Measurements from ENCODE around the gene BCAS3.
"Not testable (repeated sequence)": the region's sequence is repeated elsewhere in the genome, so short reads cannot be mapped to it uniquely, and the experiment has no call there.

The BCAS3 gene

DNA sequence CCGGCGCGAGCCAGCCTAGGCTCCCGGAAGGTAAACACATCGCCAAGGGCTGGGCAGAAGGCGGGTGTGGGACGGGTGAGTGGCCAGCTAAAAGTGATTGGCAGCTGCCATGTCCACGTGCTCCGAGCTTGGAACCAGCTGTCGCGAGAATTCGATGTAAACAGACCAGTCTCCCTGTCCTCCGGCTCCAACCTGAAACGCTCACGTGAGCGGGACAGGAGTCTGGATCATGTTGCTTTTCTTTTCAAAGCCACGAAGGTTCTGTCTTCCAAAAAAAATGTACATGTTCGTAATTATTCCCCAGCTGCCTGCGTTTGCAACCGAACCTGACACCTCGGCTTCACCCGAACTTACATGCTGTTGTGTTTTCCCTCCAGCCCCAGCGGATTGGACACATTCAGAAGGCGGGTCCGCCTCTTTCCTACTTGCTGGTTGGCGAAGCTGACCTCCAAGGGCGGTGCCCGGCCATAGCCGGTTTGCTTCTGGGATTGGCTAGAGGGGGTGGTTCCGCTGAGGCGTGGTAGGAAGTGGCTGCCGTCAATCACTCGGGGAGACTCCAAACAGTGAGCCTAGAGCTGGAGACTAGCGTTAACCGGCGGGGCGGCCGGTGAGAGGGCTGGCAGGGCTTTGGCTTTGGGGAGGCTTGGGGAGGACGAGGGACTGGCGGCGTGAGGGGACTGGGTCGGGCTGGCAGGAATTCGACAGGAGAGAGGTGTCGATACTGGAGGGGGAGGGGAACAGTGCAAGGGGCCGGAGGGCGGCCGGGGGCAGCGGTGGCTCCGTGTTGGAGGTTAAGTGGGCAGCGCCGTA lies at the start of gene BCAS3:
BCAS3 (plus strand) TSS at position 544 of the 810 bp plus-strand sequence.
- peak; percentile 81 to 93 (median 92) for DNase-seq (ENCODE audit: low read depth in 3 of 3)

DNA sequence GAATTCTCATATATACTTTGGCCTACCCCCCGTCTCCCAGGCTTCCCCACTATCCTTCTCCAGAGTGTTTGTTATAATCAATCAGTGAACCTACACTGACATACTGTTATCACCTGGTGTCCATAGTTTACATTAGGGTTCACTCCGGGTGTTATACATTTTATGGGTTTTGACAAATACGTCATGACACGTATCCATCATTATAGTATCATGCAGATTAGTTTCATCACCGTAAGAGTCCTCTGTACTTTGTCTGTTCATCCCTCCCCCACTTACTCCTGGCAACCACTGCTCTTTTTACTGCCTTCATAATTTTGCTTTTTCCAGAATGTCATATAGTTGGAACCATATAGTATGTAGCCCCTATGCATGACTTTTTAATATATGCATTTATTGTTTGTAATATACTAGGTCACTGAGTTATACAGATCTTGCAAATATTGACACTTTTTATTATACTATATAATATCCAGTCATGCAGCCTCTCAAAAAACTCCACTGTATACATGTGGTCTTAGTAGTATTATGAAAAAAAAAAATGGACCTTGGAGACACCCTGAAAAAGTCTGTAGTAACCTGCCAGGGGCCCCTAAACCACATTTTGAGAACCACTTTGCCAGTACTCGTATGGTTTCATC lies 49.3 kb upstream of the BCAS3 start:
- DNase-seq (ENCODE audit: low read depth in 3 of 3): no peak

DNA sequence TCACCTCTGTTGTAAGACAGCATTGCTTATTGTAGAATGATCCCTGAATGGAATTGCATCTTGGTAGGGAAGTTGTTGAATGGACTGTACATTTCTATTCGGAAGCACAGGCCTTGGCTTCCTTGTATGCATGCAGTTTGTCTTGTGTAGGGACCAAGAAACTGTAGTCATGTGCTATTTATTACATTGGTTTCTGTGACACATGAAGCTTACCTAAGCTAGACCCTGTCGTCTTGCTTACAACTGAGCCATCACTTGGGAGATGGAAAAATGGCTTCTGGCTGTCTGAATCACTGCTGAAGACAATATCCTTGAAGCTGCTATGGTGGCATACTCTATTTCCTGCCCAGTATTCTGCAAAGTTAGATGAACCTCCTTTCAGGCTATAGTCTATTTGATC lies 48.5 kb upstream of the BCAS3 start:
- no peak for DNase-seq (ENCODE audit: low read depth in 3 of 3)

DNA sequence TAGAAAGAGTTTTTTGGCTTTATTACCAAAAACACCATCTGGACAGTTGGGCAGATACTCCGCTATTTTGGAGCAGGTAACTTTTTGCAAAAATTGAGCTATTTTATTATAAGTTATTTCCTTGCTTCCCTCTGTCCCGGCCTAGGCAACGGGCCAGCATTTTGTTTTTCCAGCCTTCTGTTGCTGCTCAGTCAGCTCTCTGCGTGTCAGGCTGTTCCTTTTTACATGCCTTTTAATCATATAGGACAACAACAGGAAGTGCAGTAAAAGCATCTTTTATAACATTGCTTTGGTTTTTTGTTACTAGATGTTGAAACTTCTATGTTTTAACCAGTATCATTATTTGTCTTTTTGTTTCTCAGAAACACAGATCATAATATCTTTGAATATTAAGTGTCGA lies 47.3 kb upstream of the BCAS3 start:
- no peak for DNase-seq (ENCODE audit: low read depth in 3 of 3)

DNA sequence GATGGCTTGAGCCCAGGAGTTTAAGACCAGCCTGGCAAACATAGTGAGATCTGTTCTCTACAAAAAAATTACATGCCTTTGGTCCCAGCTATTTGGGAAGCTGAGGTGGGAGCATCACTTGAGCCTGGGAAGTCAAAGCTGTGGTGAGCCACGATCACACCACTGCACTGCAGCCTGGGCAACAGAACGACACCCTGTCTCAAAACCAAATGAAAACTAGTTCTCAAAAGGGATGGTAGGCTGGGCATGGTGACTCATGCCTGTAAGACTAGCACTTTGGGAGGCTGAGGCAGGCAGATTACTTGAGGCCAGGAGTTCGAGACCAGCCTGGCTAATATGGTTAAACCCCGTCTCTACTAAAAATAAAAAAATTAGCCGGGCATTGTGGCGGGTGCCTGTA lies 46.5 kb upstream of the BCAS3 start:
- no peak for DNase-seq (ENCODE audit: low read depth in 3 of 3)

DNA sequence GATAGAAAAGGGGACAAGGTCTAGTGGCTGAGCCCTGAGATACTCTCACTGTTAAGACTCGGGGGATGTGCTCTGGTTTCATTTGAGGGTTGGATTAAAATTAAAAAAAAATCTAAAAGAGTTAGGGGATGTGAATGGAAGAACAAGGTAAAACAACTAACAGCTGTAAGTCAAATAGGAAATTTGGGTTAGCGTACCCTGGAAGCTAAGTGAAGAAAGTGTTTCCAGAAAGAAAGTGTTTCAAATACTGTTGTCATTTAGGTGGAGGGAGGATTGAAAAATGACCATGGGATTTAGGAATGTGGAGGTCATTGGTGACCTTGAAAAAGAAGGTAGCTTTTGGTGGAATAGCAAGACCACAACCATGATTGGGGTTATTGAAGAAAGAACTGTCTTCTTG lies 40.0 kb upstream of the BCAS3 start:
- no peak for DNase-seq (ENCODE audit: low read depth in 3 of 3)

DNA sequence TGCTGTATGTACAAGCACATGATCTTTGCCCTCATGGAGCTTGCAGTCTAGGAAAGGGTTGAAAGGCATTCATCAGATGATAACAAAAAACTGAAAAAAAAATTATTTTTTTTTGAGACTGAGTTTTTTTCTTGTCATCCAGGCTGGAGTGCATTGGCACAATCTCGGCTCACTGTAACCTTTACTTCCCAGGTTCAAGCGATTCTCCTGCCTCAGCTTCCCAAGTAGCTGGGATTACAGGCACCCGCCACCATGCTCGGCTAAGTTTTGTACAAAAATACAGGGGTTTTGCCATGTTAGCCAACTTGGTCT lies 38.7 kb upstream of the BCAS3 start:
- DNase-seq (ENCODE audit: low read depth in 3 of 3): no peak

DNA sequence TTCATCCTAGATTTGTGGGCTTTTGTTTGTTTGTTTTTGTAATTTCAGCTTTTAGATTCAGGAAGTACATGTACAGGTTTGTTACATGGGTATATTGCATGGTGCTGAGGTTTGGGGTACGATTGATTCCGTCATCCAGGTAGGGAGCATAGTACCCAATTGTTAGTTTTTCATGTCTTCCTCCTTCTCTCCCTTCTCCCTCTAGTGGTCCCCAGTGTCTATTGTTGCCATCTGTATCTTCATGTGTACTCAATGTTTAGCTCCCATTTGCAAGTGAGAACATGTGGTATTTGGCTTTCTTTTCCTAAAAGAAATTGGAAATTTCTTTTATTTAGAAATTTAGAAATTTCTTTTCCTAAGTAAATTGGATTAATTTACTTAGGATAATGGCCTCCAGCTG lies 37.1 kb upstream of the BCAS3 start:
- DNase-seq (ENCODE audit: low read depth in 3 of 3): no peak

DNA sequence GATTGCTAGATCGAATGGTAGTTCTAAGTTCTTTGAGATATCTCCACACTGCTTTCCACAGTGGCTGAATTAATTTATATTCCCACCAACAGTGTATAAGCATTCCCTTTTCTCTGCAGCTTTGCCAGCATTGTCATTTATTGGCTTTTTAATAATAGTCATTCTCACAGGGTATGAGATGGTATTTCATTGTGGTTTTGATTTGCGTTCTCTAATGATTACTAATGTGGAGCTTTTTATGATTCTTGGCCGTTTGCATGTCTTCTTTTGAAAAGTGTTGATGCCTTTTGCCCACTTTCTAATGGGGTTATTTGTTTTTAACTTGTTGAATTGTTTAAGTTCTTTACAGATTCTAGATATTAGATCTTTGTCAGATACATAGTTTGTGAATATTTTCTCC lies 36.5 kb upstream of the BCAS3 start:
- DNase-seq (ENCODE audit: low read depth in 3 of 3): no peak

DNA sequence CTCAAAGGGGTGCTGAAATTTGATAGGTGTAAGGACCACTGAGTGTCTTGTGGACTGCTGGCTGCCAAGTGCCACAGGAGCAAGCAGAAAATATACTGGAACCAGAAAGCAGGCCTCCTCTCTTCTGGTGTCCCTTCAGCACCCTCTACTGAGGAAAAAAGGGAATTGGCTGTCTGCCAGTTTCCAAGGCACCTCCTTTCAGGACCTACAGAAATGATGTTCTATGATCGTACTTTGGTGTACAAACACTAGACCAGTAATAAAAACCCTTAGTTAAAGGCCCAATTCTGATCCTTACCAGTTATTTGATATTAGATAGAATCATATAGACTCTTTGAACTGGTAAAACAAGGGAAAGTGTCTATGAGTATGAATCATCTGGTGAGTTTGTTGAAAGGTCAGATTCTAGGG lies 35.8 kb upstream of the BCAS3 start:
- DNase-seq (ENCODE audit: low read depth in 3 of 3): peak in 1 of 3 experiments; percentile 11

DNA sequence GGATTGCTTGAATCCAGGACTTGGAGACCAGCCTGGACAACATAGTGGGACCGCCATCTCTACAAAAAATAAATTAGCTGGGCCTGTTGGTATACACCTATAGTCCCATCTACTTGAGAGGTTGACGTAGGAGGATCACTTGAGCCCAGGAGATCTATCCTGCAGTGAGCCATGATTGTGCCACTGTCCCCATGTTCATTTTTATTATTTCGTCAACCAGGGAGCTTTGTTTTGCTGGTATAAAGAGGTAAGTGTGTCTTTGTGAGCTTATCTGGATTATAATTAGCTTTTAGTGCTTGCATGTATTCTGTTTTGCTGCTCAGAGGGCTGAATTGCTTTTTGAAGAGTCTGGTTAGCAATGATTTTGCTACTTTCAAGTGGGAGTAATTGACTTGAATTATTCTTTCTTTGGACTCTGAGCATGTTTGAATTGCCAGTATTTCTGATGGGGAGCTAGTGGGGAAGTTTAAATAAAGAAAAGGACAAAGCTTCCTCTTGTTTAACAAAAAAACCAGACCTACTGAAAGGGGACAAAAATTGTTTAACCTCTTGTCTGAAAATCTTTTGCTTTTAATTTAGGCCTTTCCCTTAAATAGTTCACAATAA lies 31.6 kb upstream of the BCAS3 start:
- no peak for DNase-seq (ENCODE audit: low read depth in 3 of 3)

DNA sequence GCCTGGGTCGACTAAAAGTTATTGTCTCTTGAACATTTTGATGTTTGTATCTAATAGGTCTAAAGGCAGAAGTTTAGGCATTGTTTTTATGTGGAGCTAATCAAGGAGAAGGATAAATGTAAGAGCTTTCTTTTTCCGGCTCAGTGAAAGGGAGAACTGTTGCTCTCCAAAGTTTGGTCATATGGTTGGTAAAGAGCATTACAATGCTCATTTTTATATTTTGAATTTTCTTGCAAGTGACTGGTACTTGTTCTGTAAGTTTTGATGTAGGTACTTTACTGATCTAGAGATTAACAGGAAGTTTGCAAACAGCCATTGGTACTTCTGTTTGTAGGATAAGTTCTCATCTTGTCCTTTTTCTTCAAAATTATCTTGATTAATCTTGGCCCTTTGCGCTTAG lies 30.9 kb upstream of the BCAS3 start:
- DNase-seq (ENCODE audit: low read depth in 3 of 3): no peak

DNA sequence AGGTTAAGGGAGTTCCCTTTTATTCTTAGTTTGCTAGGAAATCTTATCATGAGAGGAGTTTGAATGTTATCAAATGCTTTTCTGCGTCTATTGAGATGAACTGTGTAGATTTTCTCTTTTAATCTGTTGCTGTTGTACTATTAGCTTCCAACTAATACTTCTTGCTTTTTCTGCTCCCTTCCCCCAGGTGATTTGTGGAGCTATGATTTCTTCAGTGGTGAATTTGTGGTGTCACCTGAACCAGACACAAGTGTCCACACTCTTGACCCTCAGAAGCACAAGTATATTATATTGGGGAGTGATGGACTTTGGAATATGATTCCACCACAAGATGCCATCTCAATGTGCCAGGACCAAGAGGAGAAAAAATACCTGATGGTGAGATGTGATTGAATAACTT lies 29.9 kb upstream of the BCAS3 start:
- no peak for DNase-seq (ENCODE audit: low read depth in 3 of 3)

DNA sequence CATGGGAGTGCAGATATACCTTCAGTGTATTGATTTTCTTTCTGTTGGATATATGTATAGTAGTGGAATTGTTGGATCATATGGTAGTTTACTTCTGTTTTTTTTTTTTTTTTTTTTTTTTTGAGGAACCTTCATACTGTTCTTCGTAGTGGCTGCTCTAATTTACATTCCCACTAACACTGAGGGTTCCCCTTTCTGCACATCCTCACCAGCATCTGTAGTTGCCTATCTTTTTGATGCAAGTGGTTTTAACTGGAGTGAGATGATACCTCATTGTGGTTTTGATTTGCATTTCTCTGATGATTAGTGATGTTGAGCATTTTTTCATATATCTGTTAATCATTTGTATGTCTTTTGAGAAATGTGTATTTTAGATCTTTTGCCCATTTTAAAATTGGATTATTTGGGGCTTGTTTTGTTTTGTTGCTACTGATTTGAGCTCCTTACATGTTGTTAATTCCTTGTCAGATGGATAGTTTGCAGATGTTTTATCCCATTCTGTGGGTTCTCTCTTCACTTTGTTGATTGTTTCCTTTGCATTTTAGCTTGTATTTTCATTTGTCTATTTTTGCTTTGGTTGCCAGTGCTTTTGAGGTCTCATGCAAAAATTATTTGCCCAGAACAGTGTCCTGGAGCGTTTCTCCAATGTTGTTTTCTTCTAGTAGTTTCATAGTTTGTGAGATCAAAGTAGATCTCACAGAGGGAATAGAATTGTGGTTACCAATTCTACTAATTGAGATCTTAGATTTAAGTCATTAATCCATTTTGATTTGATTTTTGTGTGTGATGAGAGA lies 25.0 kb upstream of the BCAS3 start:
- DNase-seq (ENCODE audit: low read depth in 3 of 3): no peak

DNA sequence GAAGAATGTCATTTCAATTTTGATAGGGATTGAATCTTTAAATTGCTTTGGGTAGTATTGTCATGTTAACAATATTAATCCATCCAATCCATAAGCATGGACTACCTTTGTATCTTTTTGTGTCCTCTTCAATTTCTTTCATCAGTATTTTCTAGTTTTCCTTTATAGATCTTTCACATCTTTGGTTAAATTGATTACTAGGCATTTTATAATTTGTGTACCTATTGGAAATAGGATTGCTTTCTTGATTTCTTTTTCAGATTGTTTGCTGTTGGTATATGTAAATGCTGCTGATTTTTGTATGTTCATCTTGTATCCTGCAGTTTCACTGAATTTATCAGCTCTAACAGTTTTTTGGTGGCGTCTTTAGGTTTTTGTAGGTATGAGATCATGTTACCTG lies 24.1 kb upstream of the BCAS3 start:
- DNase-seq (ENCODE audit: low read depth in 3 of 3): no peak

DNA sequence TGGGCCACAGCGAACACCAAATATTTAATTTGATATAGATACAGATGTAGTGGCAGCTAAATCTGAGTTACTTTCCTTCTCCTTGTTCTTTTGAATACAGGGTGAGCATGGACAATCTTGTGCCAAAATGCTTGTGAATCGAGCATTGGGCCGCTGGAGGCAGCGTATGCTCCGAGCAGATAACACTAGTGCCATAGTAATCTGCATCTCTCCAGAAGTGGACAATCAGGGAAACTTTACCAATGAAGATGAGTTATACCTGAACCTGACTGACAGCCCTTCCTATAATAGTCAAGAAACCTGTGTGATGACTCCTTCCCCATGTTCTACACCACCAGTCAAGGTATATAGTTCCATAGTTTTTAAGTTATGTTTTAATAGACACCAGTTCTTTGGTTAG lies 21.2 kb upstream of the BCAS3 start:
- DNase-seq (ENCODE audit: low read depth in 3 of 3): no peak

DNA sequence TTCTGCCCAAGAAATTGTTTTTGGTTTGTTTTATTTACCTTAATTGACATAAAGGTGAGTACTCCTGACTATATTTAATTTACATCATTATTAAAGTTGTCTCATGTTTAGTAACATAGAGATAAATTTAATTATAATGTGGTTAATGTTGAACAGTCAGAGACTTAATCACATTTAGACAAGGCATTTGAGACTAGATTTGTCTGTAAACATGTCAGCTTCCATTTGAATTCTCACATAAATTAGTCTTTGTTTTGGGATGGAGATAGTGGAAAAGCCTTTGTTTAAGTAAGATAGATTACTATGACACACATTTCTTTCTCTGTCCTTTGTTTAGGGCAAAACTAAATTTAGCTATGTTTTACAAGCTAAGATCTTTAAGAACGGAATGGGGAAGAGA lies 18.5 kb upstream of the BCAS3 start:
- no peak for DNase-seq (ENCODE audit: low read depth in 3 of 3)

DNA sequence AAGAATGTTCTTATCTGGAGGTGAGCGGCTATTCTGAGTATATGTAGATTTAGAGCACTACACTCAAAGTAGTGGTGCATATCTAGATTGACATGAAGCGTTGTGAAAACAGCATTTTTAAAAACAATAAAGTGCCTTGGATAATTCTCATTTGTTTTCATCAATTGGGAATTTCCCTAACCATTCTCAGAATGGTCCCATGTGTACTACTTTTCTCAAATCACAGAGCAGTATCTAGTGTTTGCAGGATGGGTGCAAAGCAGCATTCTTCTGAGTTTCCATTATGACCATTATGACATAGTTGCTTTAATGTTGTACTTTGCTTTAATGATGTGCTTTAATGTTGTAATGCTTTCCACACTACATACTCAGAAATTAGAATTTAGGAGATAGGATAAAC lies 16.2 kb upstream of the BCAS3 start:
- DNase-seq (ENCODE audit: low read depth in 3 of 3): no peak

DNA sequence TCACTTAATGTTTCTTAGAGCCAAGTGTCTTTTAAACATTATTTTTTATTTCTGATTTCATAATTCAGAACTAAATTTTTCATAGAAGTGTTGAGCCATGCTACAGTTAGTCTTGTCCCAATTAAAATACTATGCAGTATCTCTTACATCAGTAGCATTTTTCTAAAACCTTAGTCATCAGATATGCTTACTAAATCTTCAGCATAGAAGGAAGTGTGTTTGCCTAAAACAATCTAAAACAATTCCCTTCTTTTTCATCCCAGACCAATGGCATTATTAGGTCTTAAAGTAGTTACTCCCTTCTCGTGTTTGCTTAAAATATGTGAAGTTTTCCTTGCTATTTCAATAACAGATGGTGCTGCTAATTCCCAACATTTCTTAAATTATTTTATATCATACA lies 13.6 kb upstream of the BCAS3 start:
- DNase-seq (ENCODE audit: low read depth in 3 of 3): no peak

DNA sequence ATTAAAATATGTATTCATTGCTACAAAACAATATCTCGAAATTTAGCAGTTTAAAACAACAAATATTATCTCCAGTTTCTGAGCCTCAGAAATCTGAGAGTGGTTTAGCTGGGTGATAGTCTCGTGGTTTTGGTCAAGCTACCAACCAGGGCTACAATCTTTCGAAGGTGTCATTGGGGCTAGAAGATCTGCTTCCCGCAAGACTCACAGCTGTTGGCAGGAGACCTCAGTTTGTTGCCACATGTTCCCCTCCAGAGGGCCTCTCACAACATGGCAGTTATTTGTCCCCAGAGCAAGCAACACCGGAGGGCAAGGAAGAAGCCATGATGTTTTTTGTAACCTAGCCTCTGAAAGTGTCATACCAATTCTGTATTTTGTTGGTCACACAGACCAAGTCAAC lies 12.0 kb upstream of the BCAS3 start:
- DNase-seq (ENCODE audit: low read depth in 3 of 3): no peak

DNA sequence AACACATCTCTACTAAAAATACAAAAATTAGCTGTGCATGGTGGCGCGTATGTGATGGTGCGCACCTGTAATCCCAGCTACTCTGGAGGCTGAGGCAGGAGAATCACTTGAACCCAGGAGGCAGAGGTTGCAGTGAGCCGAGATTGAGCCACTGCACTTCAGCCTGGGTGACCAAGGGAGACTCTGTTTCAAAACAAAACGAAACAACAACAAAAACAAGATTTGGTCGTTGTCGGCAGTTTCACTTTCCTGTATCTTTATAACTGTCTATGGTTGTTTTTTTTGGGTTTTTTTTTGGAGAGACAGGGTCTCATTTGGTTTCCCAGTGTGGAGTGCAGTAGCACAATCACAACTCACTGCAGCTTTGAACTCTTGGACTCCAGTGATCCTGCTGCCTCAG lies 8.9 kb upstream of the BCAS3 start:
- DNase-seq (ENCODE audit: low read depth in 3 of 3): not testable (repeated sequence)

DNA sequence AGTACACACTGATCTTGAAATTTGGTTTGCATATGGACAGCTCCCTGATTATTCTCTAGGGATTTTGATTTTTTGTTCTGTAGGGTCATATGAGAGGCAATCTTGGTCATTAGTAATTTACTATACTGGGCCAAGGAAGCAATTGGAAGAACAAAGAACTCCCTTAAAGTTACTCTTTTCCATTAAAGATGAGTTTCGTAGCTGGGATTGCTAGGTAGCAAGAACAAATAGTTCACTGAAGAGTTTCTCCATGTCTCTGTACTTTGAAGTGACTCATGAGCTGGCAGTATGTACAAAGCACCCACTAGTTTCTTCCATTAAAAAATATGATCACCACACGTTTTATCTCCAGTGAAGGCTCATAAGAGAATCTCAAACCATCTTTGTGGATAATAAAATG lies 6.2 kb upstream of the BCAS3 start:
- no peak for DNase-seq (ENCODE audit: low read depth in 3 of 3)

DNA sequence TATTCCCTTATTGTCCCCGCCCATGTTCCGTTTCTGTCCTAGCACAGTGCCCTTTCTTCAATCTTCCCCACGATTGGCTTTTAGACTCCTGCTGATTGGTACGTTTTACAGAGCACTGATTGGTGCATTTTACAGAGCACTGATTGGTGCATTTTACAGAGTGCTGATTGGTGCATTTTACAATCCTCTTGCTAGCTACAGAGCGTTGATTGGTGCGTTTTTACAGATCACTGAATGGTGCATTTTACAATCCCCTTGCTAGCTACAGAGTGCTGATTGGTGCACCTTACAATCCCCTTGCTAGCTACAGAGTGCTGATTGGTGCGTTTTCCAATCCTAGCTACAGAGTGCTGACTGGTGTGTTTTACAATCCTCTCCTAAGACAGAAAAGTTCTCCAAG lies 3.0 kb upstream of the BCAS3 start:
- not testable (repeated sequence) for DNase-seq (ENCODE audit: low read depth in 3 of 3)

All from stimulated activated CD4-positive, alpha-beta T cell treated with anti-CD3 and anti-CD28 coated beads, TNF-alpha, amount 100 ng/mL, for 4 hours (primary cell).